HK-2 (cell line): Measurements from ENCODE around the gene HOMER2.

Experiments used
- DNase-seq: peaks from one replicate; pipeline ENCODE4 v3.0.0-alpha.2; 2018; ENCODE audit not compliant: unreplicated experiment

Gene HOMER2

GRCh38 chr15:82856397-82857170, 95.9 kb downstream of the HOMER2 start:
- DNase-seq: no peak

GRCh38 chr15:82855286-82856100, 97.0 kb downstream of the HOMER2 start:
- DNase-seq: no peak

- DNase-seq: no peak
Observed at GRCh38 chr15:82854554-82854953, 98.0 kb downstream of the HOMER2 start.

GRCh38 chr15:82852941-82853561, 99.5 kb downstream of the HOMER2 start:
- DNase-seq: no peak

- DNase-seq: no peak
Observed at GRCh38 chr15:82851981-82852511, 100.5 kb downstream of the HOMER2 start.

GRCh38 chr15:82851306-82851850, 101.1 kb downstream of the HOMER2 start:
- DNase-seq: no peak

GRCh38 chr15:82850731-82851130, 101.8 kb downstream of the HOMER2 start:
- no peak for DNase-seq

- DNase-seq: no peak
Observed at GRCh38 chr15:82849556-82850512, 102.7 kb downstream of the HOMER2 start.

GRCh38 chr15:82848241-82848993, 104.1 kb downstream of the HOMER2 start:
- DNase-seq: no peak

- DNase-seq: no peak
Observed at GRCh38 chr15:82847703-82848102, 104.8 kb downstream of the HOMER2 start.

- DNase-seq: no peak
Observed at GRCh38 chr15:82846621-82847020, 105.9 kb downstream of the HOMER2 start.

- no peak for DNase-seq
Observed at GRCh38 chr15:82845686-82846085, 106.8 kb downstream of the HOMER2 start.

- no peak for DNase-seq
Observed at GRCh38 chr15:82843566-82843965, 109.0 kb downstream of the HOMER2 start.

GRCh38 chr15:82840166-82840565, 112.4 kb downstream of the HOMER2 start:
- DNase-seq: no peak

GRCh38 chr15:82839136-82839535, 113.4 kb downstream of the HOMER2 start:
- DNase-seq: no peak

GRCh38 chr15:82838096-82838735, 114.3 kb downstream of the HOMER2 start:
- no peak for DNase-seq

GRCh38 chr15:82835391-82835917, 117.1 kb downstream of the HOMER2 start:
- DNase-seq: no peak

- DNase-seq: no peak
Observed at GRCh38 chr15:82833362-82833682, 119.2 kb downstream of the HOMER2 start.

- DNase-seq: peak; percentile 49
Observed at GRCh38 chr15:82832601-82833361, 119.7 kb downstream of the HOMER2 start.
